ENCODE data around the gene IFNA6.

IFNA6 gene

DNA sequence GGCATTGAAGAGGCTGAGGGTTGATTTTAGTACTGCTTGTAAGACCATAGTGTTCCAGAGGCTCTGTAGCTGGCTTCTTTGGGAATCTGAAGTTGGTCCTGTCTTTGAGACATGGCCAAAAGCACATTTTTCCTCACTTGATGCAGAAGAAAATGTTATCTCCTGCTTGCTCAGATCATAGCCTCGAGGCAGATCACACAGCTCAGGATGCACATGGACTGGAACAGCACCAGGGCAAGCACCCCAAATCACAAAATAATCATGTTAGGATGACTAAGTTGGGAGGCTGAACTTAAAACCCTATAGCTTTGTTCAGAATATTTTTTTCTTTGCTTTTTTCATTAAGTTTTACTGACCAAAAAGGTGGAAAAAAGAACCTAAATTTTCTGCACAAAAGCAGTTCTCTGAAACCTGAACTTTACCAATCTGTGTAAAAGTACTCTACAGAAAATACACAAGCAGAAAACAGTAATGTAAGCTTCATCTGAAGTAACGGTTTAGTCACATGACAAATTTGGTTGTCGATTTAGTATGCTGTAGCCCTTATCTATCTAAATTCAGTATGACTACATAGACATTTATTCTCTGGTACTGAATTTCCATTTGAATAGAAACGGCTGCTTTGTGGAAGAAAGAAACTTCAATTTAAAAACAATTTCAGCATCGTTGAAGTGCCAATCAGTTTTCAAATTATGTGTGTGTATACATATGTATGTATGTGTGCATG, 18.8 kb downstream of the IFNA6 start:
- DNase-seq (ENCODE audit: low read depth in 1 of 2, low spot score in 1 of 2), result no peak

DNA sequence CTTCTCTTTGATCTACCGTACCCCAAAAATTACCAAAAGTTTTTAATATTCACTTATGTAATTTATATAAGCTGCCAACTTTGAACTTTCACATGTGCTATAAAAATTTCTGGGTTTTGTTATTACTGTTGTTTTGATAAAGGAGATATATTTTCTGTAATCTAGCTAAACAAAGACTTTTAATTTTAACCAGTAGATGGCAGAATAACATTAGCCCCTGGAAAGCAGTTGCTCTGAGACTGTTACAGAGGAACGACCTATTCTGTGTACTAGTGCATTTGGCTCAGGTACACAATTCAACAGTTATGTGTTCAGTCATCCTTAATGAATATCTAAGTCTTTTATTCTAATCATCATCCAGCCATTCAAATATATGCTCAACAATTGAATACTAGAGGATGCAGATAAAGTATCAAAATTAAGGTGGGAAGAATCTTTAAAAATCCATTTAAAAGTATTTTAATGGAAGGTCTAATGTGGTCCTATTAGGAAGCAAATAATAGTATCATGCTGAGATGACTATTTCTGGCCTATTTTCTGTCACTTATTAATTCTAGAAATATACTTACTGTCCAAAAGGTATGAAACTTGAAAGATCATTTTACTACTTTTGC, 24.1 kb downstream of the IFNA6 start:
- DNase-seq (ENCODE audit: low read depth in 1 of 2, low spot score in 1 of 2), result peak in 1 of 2 donors; percentile 12

DNA sequence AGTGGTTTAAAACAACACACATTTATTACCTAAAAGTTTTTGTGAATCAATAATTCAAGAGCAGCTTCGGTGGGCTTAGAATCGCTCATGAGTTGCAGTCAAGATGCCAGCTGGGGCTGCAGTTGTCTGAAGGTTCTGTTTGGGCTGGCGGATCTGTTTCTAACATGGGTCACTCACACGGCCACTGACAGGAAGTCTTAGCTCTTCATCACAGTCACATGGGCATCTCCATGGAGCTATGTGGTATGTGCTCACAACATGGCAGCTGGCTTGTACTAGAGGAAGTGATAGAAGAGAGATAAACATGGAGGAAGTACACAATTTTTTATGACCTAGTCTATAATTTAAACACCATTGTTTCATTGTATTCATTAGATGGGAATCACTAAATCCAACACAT, 26.6 kb downstream of the IFNA6 start:
- DNase-seq (ENCODE audit: low read depth in 1 of 2, low spot score in 1 of 2), result no peak

DNA sequence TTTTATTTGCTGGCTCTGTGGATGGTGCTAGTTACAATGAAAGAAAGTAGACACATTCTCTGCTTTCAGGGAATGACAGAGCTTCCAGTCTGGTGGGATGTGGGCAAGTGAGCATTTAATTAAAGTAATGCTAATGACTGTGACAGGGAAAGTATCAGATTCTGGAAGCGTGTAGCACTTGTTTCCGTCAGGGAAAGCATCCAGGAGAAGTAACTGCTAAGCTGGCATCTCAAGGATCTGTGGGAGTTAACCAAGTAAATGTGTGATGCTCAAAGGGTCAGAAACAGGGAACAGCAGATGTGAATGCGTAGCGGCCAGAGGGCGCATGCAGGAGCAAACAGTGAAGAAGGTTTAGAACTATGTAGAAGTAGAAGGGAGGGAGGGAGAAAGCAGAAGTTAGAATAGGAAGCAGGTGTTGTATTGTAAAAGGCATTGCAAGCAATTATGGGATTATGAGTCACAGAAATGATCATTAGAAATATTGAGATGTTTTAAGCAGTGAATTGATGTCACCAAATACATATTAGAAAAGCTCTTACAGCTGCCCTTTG, 27.7 kb downstream of the IFNA6 start:
- no peak for DNase-seq (ENCODE audit: low read depth in 1 of 2, low spot score in 1 of 2)

DNA sequence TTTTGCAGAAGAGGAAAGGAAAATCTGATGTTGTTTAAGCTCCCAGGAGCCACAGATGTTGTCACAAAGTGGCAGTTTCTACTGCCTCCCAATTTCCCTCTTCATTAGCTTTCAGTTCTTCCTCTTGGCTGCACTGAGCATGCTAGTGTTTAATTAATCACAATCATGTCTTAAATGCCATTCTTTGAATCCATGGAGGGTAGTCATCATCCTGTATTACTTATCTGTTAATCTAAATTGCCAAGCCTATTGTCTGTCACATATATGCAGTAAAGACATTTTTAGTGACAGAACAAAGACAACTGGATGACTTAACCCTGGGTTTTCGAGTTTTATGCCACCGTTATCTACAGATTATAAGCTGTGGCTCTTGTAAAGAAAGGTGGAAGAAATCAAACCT, 30.2 kb downstream of the IFNA6 start:
- DNase-seq (ENCODE audit: low read depth in 1 of 2, low spot score in 1 of 2), result no peak

DNA sequence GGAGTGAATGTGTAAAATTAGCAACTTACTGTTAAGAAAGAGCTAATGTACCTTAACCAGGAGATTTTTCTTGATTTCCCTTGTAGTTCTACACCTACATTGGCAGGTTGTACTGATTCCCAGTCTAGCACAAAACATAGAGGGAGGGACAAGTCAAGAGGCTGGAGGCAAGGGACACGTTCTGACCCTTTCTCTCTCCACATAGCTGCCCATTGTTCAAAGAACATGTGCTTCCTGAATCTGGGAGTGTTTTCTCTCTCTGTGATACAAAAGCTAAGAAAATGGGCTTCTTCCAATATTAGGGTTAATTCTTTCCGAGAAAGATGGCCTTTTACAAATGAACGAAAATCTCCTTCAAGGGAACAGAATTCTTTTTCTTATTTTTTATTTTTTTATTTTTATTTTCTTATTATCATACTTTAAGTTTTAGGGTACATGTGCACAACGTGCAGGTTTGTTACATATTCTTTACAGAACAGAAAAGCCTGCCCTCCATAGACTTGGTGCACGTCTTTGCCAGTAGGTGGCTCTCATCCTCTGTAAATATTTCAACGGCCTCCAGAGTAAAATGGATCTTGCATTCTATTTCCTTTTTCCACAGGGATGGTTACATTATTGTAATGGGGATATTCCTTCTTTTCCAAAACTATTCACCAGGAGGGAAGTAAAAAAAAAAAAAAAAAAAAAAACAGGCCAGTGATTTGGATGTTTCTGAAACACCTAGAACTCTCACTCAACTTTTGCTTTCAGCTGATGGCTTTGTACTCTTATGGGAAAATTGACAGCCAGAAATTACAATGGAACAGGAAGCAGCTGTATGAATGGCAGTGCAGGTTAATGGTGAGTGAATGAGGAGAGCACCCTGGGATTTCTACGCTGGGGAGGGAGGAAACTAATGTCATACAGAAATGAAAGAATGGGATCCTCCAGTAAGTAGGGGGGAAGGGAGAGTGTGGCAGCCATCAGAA, 32.4 kb downstream of the IFNA6 start:
- peak in 1 of 2 donors; percentile 21 for DNase-seq (ENCODE audit: low read depth in 1 of 2, low spot score in 1 of 2)

DNA sequence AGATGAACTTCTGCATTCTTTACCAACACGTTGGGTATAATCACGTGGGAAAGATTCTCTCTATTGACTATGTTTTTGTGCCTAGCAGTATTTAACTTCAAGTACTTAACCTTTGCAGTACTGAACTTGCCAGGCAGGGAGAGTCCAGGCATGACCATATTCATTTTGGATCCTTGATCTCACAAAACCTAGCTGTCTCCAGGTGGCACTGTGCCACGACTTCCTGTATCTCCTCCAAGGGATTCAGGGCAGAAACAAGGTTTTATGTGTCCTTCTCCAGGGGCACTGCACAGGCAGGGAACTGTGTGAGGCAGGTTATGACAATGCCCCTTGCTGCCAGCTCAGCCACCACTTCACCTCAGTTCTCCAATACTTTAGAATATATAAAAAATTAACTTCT, 33.8 kb downstream of the IFNA6 start:
- no peak for DNase-seq (ENCODE audit: low read depth in 1 of 2, low spot score in 1 of 2)

DNA sequence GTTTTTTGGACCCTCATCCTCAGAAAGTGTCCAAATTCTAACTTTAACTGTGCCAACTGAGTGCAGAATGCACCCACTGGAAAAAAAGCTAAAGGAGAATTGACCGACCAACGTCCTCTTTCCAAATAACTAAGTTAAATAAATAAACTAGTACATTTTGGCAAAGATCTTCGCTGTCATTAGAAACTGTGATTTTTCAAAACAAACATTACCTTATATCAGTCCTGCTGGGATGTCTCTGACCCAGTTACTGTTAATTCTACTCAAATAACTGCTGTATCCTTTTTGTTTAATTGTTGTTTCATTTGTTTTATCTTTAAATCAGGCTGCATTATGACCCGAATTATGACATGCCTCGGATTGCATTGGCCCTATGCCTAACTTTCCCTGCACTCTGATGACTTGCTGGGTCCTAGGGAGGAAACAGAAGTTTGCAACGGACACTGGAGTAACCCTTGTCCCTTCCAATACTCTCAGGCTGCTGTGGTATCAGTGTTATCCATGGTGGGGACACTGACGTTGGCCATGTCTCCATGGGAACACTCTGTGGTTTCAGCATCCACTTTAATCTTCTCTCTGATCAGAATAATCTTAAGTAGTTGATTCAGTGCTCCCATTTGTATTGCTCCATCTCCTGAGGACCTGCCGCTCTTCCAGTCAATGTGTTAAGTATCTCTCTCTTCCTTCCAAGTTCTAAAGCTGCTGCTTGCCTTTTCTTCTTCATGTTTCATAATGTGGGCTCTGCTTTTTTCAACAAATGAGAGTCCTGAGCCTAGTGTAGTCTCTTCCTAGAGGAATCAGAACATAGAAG, 34.5 kb downstream of the IFNA6 start:
- no peak for DNase-seq (ENCODE audit: low read depth in 1 of 2, low spot score in 1 of 2)

DNA sequence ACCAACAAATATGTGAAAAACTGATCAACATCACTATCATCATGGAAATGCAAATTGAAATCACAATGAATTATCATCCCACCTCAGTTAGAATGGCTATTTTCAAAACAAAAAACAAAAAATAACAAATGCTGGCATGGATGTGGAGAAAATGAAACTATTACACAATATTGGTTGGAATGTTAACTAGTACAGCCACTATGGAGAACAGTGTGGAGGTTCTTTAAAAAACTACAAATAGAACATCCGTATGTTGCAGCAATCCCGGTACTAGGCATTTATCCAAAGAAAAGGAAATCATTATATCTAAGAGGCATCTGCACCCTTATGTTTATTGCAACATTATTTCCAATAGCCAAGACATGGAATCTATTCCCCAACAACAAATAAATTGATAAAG, 36.5 kb downstream of the IFNA6 start:
- DNase-seq (ENCODE audit: low read depth in 1 of 2, low spot score in 1 of 2), result no peak

DNA sequence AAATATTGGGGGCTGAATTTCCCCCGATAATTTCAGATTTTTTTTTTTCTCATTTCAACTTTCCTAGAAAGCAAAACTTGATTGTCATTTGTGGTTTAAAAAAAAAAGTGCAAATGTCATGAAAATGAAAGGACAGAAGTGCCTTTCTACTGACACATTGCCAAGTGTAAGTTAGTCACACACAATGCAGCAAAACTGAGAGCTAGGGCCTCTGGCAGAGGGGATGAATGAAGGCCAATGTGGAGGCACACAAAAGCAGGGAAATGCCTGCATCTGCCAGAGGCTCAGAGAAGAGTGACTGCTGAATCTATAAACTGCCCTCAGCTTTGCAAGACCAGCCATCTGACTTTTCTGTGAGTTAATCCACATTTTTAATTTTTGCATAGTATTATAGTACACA, 38.8 kb downstream of the IFNA6 start:
- DNase-seq (ENCODE audit: low read depth in 1 of 2, low spot score in 1 of 2), result no peak

DNA sequence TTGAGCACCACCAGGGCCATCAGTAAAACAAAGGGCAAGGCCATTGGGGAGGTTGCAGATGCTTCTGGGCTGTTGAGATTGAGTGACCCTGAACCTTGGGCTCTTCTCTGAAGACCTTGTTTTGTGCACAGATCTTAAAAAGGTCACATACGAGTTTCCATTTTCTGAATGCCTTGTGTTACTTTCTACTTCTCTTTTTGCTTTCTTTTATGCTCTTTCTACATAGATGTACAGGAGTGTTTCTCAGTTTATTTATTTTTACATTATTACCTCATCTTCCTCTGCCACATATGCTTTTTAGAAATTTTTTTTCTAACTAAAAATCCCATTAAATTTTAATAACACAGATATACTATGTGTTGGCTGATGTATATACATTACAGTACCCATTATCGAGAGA, 45.5 kb downstream of the IFNA6 start, which contains the start of gene IFNA5:
TSS of gene IFNA5 (minus strand) at position 101 of the 400 bp plus-strand sequence. CDS start at position 44, 57 bp downstream.
- DNase-seq (ENCODE audit: low read depth in 1 of 2, low spot score in 1 of 2), result no peak

Data from activated CD4-positive, alpha-beta T cell treated with anti-CD3 and anti-CD28 coated beads, Interleukin-2, amount 50 U/mL, for 24 hours (primary cell).